ENCODE data around the gene RAB37. TPM values are rescaled to one million over a fixed set of nuclear protein-coding genes. Genes with fewer than 3 reads are reported as not detected.

Gene RAB37
- total and polyA plus RNA-seq, 2 donors (not counting 1 experiment from before 2014, with no cell fraction given): 67.6 to 76.8 TPM

DNA sequence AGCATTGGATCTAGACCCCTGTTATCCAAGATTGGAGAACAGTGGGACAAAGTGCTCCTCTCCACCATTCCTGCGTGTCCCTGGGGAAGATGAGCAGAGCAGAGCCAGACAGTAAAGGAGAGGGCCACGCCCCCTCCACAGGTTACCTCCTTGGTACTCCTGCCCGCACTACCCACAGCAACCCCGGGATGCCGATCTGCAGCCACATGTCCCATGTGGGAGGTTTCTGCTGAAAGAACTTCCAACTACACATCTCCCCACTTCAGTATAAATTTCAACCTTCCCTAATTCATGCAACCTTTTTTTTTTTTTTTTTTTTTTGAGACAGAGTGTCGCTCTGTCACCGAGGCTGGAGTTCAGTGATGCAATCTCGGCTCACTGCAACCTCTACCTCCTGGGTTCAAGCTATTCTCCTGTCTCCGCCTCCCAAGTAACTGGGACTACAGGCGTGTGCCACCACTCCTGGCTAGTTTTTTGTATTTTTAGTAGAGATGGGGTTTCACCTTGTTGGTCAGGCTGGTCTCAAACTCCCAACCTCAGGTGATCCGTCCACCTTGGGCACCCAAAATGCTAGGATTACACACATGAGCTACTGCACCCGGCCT lies 2.3 kb downstream of the RAB37 start:
- no peaks in the 10 kb centered on the region for H3K36me3 ChIP-seq (replicated peaks in 1 of 2; ENCODE audit: control extremely low read depth in 1 of 2, control insufficient read depth in 1 of 2, extremely low read depth in 1 of 2, insufficient read depth in 2 of 2, low read length in 1 of 2)
- intact Hi-C loops (cut with micrococcal nuclease): loop anchor here (5.0 kb wide), 1 partner anchor 38 kb away; the partner anchor contains the start of gene NAT9
- Mint-ChIP-seq H3K4me1 (peaks cover 66% of the 10 kb centered on the region), H3K9me3 (ENCODE audit: insufficient read depth) (no peaks in the 10 kb centered on the region), H3K27ac (peak overlapping the region; percentile 94), H3K27me3 (no peaks in the 10 kb centered on the region), H3K4me3 (peak overlapping the region; percentile 87)
- ChIA-PET CTCF (interaction anchor here (1.9 to 5.6 kb wide), 8 partner anchors 7 to 124 kb away, joined by 4 to 344 read pairs (median 44); partner anchors contain the start of gene GRIN2C), POLR2A (interaction anchor here (0.8 to 3.3 kb wide), 3 partner anchors 9 to 81 kb away, joined by 6 to 55 read pairs (median 7); partner anchors contain the start of gene NHERF1)
- no peak for TF ChIP-seq CTCF (IDR thresholded peaks at IDR 0.05)
- no peak for TF ChIP-seq EZH2 (IDR thresholded peaks at IDR 0.05; ENCODE audit: borderline replicate concordance, insufficient read depth, low read depth, low read length, poor library complexity, severe bottlenecking)
- peaks cover 67 to 76% of the 10 kb centered on the region in 2 donors for H3K4me1 ChIP-seq (ENCODE audit: control insufficient read depth in 2 of 2, insufficient read depth in 2 of 2, low read length in 2 of 2)
- no peaks in the 10 kb centered on the region for H3K27me3 ChIP-seq (replicated peaks in 1 of 4; ENCODE audit: control extremely low read depth in 1 of 4, control insufficient read depth in 3 of 4, insufficient read depth in 4 of 4, low read length in 3 of 4)
- peak overlapping the region; percentile 80 for H3K9ac ChIP-seq (ENCODE audit: low read length)
- peak overlapping the region in 1 of 2 donors; percentile 52 for H3K27ac ChIP-seq (ENCODE audit: low read length in 2 of 2)
- H3K4me3 ChIP-seq (ENCODE audit: control extremely low read depth in 1 of 5, extremely low read depth in 1 of 5, insufficient read depth in 1 of 5, low read depth in 2 of 5, low read length in 4 of 5): no peak overlapping the region
- H3K9me3 ChIP-seq (ENCODE audit: control extremely low read depth in 1 of 3, control insufficient read depth in 2 of 3, insufficient read depth in 1 of 3, low read length in 2 of 3): no peaks in the 10 kb centered on the region
- no peak for ATAC-seq (ENCODE audit: low read depth)
- H2AFZ ChIP-seq (ENCODE audit: insufficient read depth, low read depth, low read length, poor library complexity, severe bottlenecking): no peak overlapping the region
- no peaks in the 10 kb centered on the region for H4K20me1 ChIP-seq (ENCODE audit: control insufficient read depth, insufficient read depth, low read length, poor library complexity, severe bottlenecking)
- DNase-seq: no peak
- peak overlapping the region; percentile 98 for H3K4me2 ChIP-seq (replicated peaks; ENCODE audit: low read depth, low read length, poor library complexity, severe bottlenecking)
- WGBS (ENCODE audit: insufficient coverage): 45% methylated on average over 6 of the region's 12 CpGs
- H3K79me2 ChIP-seq (ENCODE audit: control insufficient read depth, insufficient read depth, low read length): peaks cover 40% of the 10 kb centered on the region

GRCh38 chr17:74740173-74740572 lies 3.1 kb downstream of the RAB37 start:
- ChIA-PET CTCF (interaction anchor here (1.4 to 3.9 kb wide), 3 partner anchors 23 to 83 kb away, joined by 4 to 42 read pairs (median 4); no protein-coding TSS in a partner anchor), POLR2A (no interaction called here)
- Mint-ChIP-seq H3K9me3 (ENCODE audit: insufficient read depth) (no peaks in the 10 kb centered on the region), H3K27me3 (no peaks in the 10 kb centered on the region), H3K27ac (peak overlapping the region; percentile 72), H3K4me1 (peaks cover 72% of the 10 kb centered on the region), H3K4me3 (peak overlapping the region; percentile 26)
- no peaks in the 10 kb centered on the region for H3K27me3 ChIP-seq (replicated peaks in 1 of 4; ENCODE audit: control extremely low read depth in 1 of 4, control insufficient read depth in 3 of 4, insufficient read depth in 4 of 4, low read length in 3 of 4)
- intact Hi-C loops (cut with micrococcal nuclease): no loop called here
- no peak for TF ChIP-seq EZH2 (IDR thresholded peaks at IDR 0.05; ENCODE audit: borderline replicate concordance, insufficient read depth, low read depth, low read length, poor library complexity, severe bottlenecking)
- no peak for TF ChIP-seq CTCF (IDR thresholded peaks at IDR 0.05)
- H3K4me2 ChIP-seq (replicated peaks; ENCODE audit: low read depth, low read length, poor library complexity, severe bottlenecking): peak overlapping the region; percentile 22
- H3K4me3 ChIP-seq (ENCODE audit: control extremely low read depth in 1 of 5, extremely low read depth in 1 of 5, insufficient read depth in 1 of 5, low read depth in 2 of 5, low read length in 4 of 5): no peak overlapping the region
- H3K27ac ChIP-seq (ENCODE audit: low read length in 2 of 2): peak overlapping the region in 1 of 2 donors; percentile 35
- H3K9ac ChIP-seq (ENCODE audit: low read length): no peak overlapping the region
- DNase-seq (no peak), ATAC-seq (ENCODE audit: low read depth) (no peak)
- 62% methylated on average over 4 of the region's 6 CpGs for WGBS (ENCODE audit: insufficient coverage)
- peaks cover 42% of the 10 kb centered on the region for H3K79me2 ChIP-seq (ENCODE audit: control insufficient read depth, insufficient read depth, low read length)
- no peaks in the 10 kb centered on the region for H4K20me1 ChIP-seq (ENCODE audit: control insufficient read depth, insufficient read depth, low read length, poor library complexity, severe bottlenecking)
- H3K36me3 ChIP-seq (replicated peaks in 1 of 2; ENCODE audit: control extremely low read depth in 1 of 2, control insufficient read depth in 1 of 2, extremely low read depth in 1 of 2, insufficient read depth in 2 of 2, low read length in 1 of 2): no peaks in the 10 kb centered on the region
- H3K9me3 ChIP-seq (ENCODE audit: control extremely low read depth in 1 of 3, control insufficient read depth in 2 of 3, insufficient read depth in 1 of 3, low read length in 2 of 3): no peaks in the 10 kb centered on the region
- peaks cover 74 to 85% of the 10 kb centered on the region in 2 donors for H3K4me1 ChIP-seq (ENCODE audit: control insufficient read depth in 2 of 2, insufficient read depth in 2 of 2, low read length in 2 of 2)
- no peak overlapping the region for H2AFZ ChIP-seq (ENCODE audit: insufficient read depth, low read depth, low read length, poor library complexity, severe bottlenecking)
